Neural cell (in vitro differentiated cells): ENCODE data around the gene CSNK2A3.

ENCODE experiments used
- EZH2 ChIP-seq: fragments of 200-600, 300-800 bp; shearing (Covaris generic), sonication (generic); IDR thresholded peaks from 2 replicates; pipeline ENCODE4 v1.6.1; 2014; ENCODE audit warnings: antibody characterized with exemption, low read length, borderline replicate concordance, mild to moderate bottlenecking; ENCODE audit not compliant: insufficient read depth, poor library complexity, severe bottlenecking
- TF ChIP-seq, protein P1 (sequence below): fragments of 450-650 bp; IDR thresholded peaks from 2 replicates; pipeline ENCODE4 v1.5.1; 2014; ENCODE audit warnings: antibody characterized with exemption, mild to moderate bottlenecking, moderate library complexity; ENCODE audit not compliant: poor library complexity, severe bottlenecking
- TF ChIP-seq, protein P2 (sequence below): IDR thresholded peaks from 2 replicates; pipeline ENCODE4 v1.6.1; 2012; ENCODE audit warnings: borderline replicate concordance

DNA sequence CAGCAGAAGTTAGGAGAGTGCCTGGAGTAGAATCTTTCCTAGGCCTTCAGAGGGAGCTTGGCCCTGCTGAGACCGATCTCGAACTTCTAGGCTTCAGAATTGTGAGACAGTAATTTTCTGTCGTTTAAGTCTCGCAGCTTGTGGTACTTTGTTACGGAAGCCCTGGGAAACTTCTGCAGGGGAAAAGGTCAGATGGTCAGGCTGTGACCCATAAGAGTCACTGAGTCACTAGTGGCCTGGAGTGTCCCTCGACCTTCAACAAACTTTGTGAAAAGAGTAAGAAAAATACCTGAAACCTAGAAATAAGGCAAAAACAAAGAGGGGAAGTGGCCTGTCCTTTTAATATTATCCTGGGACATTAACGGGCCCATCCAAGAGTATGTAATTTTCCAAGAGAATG, 34.6 kb downstream of the CSNK2A3 start:
- TF ChIP-seq, protein P1, sequence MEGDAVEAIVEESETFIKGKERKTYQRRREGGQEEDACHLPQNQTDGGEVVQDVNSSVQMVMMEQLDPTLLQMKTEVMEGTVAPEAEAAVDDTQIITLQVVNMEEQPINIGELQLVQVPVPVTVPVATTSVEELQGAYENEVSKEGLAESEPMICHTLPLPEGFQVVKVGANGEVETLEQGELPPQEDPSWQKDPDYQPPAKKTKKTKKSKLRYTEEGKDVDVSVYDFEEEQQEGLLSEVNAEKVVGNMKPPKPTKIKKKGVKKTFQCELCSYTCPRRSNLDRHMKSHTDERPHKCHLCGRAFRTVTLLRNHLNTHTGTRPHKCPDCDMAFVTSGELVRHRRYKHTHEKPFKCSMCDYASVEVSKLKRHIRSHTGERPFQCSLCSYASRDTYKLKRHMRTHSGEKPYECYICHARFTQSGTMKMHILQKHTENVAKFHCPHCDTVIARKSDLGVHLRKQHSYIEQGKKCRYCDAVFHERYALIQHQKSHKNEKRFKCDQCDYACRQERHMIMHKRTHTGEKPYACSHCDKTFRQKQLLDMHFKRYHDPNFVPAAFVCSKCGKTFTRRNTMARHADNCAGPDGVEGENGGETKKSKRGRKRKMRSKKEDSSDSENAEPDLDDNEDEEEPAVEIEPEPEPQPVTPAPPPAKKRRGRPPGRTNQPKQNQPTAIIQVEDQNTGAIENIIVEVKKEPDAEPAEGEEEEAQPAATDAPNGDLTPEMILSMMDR = no peak
- TF ChIP-seq EZH2 = no peak
- TF ChIP-seq, protein P2, sequence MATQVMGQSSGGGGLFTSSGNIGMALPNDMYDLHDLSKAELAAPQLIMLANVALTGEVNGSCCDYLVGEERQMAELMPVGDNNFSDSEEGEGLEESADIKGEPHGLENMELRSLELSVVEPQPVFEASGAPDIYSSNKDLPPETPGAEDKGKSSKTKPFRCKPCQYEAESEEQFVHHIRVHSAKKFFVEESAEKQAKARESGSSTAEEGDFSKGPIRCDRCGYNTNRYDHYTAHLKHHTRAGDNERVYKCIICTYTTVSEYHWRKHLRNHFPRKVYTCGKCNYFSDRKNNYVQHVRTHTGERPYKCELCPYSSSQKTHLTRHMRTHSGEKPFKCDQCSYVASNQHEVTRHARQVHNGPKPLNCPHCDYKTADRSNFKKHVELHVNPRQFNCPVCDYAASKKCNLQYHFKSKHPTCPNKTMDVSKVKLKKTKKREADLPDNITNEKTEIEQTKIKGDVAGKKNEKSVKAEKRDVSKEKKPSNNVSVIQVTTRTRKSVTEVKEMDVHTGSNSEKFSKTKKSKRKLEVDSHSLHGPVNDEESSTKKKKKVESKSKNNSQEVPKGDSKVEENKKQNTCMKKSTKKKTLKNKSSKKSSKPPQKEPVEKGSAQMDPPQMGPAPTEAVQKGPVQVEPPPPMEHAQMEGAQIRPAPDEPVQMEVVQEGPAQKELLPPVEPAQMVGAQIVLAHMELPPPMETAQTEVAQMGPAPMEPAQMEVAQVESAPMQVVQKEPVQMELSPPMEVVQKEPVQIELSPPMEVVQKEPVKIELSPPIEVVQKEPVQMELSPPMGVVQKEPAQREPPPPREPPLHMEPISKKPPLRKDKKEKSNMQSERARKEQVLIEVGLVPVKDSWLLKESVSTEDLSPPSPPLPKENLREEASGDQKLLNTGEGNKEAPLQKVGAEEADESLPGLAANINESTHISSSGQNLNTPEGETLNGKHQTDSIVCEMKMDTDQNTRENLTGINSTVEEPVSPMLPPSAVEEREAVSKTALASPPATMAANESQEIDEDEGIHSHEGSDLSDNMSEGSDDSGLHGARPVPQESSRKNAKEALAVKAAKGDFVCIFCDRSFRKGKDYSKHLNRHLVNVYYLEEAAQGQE = no peak
